Kidney (tissue), 14 donors: Measurements from ENCODE around the gene BTG4. TPM values are rescaled to one million over a fixed set of nuclear protein-coding genes. Genes with fewer than 3 reads are reported as not detected.

Experiments
- DNase-seq, 5 donors: peaks; one replicate each; pipeline ENCODE4 v3.0.0-alpha.2; 2013 to 2020
- FAIRE-seq: peaks from 2 replicates; lab custom pipeline; 2012; peaks lifted over from hg19 to GRCh38; lab: Jason Lieb, UNC
- H3K27ac ChIP-seq, 2 donors: one replicate each; pipeline ENCODE4 v1.7.0; 2013; ENCODE audit warnings: low read depth in 2 of 2, low read length in 2 of 2, inconsistent platforms in 1 of 2
- H3K27me3 ChIP-seq: one replicate; pipeline ENCODE4 v1.7.1; 2013; ENCODE audit warnings: low read length, inconsistent platforms; ENCODE audit not compliant: control insufficient read depth, insufficient read depth
- H3K36me3 ChIP-seq, 3 donors: one replicate each; pipeline versions ENCODE4 v1.7.0 to v1.7.1; 2013; ENCODE audit warnings: low read length in 3 of 3, control low read depth in 1 of 3, inconsistent platforms in 1 of 3; ENCODE audit not compliant: insufficient read depth in 3 of 3, control insufficient read depth in 2 of 3
- H3K4me1 ChIP-seq, 3 donors: one replicate each; pipeline versions ENCODE4 v1.7.0 to v1.7.1; 2013; ENCODE audit warnings: low read length in 3 of 3, inconsistent platforms in 1 of 3, low read depth in 1 of 3; ENCODE audit not compliant: control insufficient read depth in 2 of 3, insufficient read depth in 2 of 3
- H3K4me3 ChIP-seq, 3 donors: one replicate each; pipeline versions ENCODE4 v1.7.0 to v1.8.1; 2013; ENCODE audit warnings: low read length in 3 of 3, control low read depth in 1 of 3, inconsistent platforms in 1 of 3
- H3K9ac ChIP-seq, 3 donors: one replicate each; pipeline versions ENCODE4 v1.7.0 to v1.7.1; 2013; ENCODE audit warnings: low read length in 3 of 3, control low read depth in 1 of 3, inconsistent platforms in 1 of 3
- H3K9me3 ChIP-seq, 3 donors: one replicate each; pipeline versions ENCODE4 v1.7.0 to v1.7.1; 2013; ENCODE audit warnings: low read length in 3 of 3, control low read depth in 1 of 3, inconsistent platforms in 1 of 3; ENCODE audit not compliant: control insufficient read depth in 2 of 3, insufficient read depth in 1 of 3
- intact Hi-C: fragments of 100-400 bp; cut with DNase I; formaldehyde crosslinking; loops from one replicate; pipeline ENCODE4 v1.11.1; 2022
- polyA plus RNA-seq: library from polyadenylated mRNA; stranded (reverse); fragments of 350-450 nt; fragmentation: Illumina TruSeq; extraction: RNeasy Lipid Tissue Mini Kit (QIAGEN cat#74804); gene quantifications from one replicate; pipeline ENCODE4 v1.2.3, GENCODE V29; 2014; ENCODE audit warnings: low read depth, low replicate concordance; ENCODE audit not compliant: insufficient read depth
- total RNA-seq: library from RNA; stranded (reverse); fragmentation: NEBNext Ultra II Directional; extraction: Animal tissue kit (Norgen Biotek cat#: 25700); gene quantifications from one replicate; pipeline ENCODE4 v1.2.1, GENCODE V29; 2021
- TF ChIP-seq, protein P1 (sequence below): IDR thresholded peaks from 3 replicates; pipeline ENCODE4 v1.5.1; 2012; ENCODE audit warnings: mild to moderate bottlenecking, moderate library complexity, borderline replicate concordance; ENCODE audit not compliant: insufficient read depth; ENCODE audit errors: extremely low read depth
- donor health status: control.
- donor health status: control.
- donor health status: control.
- donor health status: control.
- donor health status: control.
- donor health status: DM: yes; HTN: yes; CAD: no.
- donor health status: Normal renal cell carcinoma (clear cell type).

The BTG4 gene
- total and polyA plus RNA-seq, 2 donors from 2014 or later: not detected

DNA sequence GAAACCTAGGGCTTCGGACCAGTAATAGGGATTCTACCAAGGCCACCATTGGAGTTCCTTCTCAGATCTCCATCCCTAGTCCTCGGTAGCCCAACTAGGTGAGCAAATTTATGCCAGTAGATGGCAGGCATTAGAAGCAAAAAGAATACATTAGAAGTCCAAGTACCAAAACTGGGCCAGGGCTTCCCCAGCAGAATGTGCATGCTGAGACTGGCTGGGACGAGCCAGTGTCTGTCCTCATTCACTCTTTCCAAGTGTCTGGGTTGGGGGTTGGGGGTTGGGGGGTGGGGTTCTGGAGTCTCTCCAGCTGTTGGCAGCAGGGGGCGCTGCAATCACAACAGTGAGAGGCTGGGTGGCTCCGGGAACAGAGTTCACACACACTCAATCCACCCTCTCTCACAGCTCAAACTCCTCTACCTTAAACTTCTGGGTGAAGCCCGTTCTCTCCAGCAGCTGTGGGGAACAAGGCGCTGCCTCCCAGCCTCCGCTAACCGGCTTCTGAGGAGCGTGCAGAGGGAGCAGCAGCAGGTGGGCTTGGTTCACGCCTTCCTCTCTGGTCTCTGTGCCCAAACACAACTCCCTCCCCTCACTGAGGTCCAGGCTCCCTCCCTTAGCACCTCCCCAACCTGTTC is 57.5 kb downstream of the BTG4 start:
- Histone ChIP-seq H3K9me3 (no peaks in the 10 kb centered on the region), H3K36me3 (no peaks in the 10 kb centered on the region), H3K27me3 (no peaks in the 10 kb centered on the region), H3K4me1 (no peaks in the 10 kb centered on the region), H3K9ac (no peak overlapping the region), H3K4me3 (no peak overlapping the region), H3K27ac (no peak overlapping the region)
- FAIRE-seq (no peak), DNase-seq (peak in 4 of 5 donors; percentile 51 to 80 (median 68))
- intact Hi-C loops: no loop called here
- TF ChIP-seq, protein P1, sequence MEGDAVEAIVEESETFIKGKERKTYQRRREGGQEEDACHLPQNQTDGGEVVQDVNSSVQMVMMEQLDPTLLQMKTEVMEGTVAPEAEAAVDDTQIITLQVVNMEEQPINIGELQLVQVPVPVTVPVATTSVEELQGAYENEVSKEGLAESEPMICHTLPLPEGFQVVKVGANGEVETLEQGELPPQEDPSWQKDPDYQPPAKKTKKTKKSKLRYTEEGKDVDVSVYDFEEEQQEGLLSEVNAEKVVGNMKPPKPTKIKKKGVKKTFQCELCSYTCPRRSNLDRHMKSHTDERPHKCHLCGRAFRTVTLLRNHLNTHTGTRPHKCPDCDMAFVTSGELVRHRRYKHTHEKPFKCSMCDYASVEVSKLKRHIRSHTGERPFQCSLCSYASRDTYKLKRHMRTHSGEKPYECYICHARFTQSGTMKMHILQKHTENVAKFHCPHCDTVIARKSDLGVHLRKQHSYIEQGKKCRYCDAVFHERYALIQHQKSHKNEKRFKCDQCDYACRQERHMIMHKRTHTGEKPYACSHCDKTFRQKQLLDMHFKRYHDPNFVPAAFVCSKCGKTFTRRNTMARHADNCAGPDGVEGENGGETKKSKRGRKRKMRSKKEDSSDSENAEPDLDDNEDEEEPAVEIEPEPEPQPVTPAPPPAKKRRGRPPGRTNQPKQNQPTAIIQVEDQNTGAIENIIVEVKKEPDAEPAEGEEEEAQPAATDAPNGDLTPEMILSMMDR: peak; percentile 21

DNA sequence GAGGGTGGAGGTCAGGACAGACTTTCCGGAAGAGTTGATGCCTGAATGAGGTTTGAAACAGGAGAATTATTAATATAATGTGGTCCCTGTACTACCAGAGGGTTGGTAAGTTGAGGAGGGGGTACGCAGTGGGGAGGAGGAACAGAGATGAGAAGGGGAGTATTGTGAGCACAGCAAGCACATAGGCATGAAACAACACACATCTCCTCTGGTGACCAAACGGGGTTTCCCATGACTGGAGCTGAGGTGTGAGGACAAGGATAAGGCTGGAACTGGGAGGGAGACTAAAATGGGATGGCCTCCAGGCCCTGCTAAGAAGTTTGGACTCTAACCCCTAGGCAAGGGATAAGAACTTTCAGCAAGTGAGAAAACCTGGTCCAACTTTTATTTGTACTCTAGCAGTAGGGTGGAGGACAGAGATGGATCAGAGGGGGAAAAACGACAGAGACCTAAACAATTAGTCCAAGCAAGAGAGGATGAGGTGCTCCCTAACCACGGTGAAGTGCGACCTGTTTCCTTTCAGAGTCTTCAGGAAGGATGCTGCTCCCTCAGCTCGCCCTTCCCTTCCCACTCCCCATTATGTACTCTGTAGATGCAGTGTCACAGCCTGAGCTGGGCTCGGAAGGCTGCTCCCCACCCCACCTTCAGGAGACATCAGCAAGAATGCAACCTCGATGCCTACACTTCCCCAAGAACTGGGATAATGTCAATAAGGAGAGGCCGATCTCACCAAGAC is 59.2 kb downstream of the BTG4 start:
- FAIRE-seq: no peak

DNA sequence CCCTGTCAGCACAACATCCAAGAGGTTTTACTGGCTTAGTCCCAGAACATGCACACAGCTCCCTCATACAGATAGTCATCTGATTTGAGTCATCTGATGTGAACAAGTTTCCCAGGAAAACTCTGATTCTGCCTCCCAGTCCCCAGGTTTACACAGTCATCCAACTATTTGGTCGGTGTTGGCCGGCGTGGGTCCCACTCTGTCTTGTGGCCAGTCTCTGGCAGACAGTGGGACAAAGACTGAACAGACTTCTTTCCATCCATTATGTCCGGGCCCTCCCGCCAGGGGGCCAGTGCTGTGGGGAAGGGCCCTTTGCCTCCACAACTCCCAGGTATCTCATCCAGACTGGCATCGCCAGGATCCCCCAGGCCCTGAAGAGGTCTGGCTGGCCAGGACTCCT is 60.0 kb downstream of the BTG4 start:
- H3K27me3 ChIP-seq: no peaks in the 10 kb centered on the region
- H3K4me3 ChIP-seq: no peak overlapping the region
- intact Hi-C loops: no loop called here
- no peak overlapping the region for H3K9ac ChIP-seq
- H3K9me3 ChIP-seq: no peaks in the 10 kb centered on the region
- H3K27ac ChIP-seq: no peak overlapping the region
- FAIRE-seq: no peak
- DNase-seq: no peak
- no peaks in the 10 kb centered on the region for H3K4me1 ChIP-seq
- TF ChIP-seq, protein P1: no peak
- H3K36me3 ChIP-seq: no peaks in the 10 kb centered on the region

More for the DNA sequence above, 59.2 kb downstream of the BTG4 start:
- no peak for DNase-seq
- intact Hi-C loops: no loop called here
- Histone ChIP-seq H3K9ac (no peak overlapping the region), H3K4me3 (no peak overlapping the region), H3K36me3 (no peaks in the 10 kb centered on the region), H3K9me3 (no peaks in the 10 kb centered on the region), H3K27ac (no peak overlapping the region), H3K4me1 (no peaks in the 10 kb centered on the region), H3K27me3 (no peaks in the 10 kb centered on the region)
- TF ChIP-seq, protein P1: no peak
